Esophagus squamous epithelium (tissue), 4 donors: ENCODE measurements around the gene REEP6.

Source experiments
- POLR2A ChIP-seq, 4 donors: fragments of 450-650 bp; IDR thresholded peaks; one replicate each; pipeline ENCODE4 v1.6.1; 2017; ENCODE audit warnings: antibody characterized with exemption in 4 of 4, mild to moderate bottlenecking in 4 of 4, moderate library complexity in 3 of 4
- TF ChIP-seq, protein P1 (sequence below), 6 experiments: fragments of 450-650 bp in 4 of 6; fragments of 200-600 bp in 2 of 6; sonication (generic) in 2 of 6; IDR thresholded peaks; one replicate each; pipeline ENCODE4 v1.5.1; 2016 to 2019; ENCODE audit warnings: antibody characterized with exemption in 6 of 6, mild to moderate bottlenecking in 4 of 6, moderate library complexity in 4 of 6

DNA sequence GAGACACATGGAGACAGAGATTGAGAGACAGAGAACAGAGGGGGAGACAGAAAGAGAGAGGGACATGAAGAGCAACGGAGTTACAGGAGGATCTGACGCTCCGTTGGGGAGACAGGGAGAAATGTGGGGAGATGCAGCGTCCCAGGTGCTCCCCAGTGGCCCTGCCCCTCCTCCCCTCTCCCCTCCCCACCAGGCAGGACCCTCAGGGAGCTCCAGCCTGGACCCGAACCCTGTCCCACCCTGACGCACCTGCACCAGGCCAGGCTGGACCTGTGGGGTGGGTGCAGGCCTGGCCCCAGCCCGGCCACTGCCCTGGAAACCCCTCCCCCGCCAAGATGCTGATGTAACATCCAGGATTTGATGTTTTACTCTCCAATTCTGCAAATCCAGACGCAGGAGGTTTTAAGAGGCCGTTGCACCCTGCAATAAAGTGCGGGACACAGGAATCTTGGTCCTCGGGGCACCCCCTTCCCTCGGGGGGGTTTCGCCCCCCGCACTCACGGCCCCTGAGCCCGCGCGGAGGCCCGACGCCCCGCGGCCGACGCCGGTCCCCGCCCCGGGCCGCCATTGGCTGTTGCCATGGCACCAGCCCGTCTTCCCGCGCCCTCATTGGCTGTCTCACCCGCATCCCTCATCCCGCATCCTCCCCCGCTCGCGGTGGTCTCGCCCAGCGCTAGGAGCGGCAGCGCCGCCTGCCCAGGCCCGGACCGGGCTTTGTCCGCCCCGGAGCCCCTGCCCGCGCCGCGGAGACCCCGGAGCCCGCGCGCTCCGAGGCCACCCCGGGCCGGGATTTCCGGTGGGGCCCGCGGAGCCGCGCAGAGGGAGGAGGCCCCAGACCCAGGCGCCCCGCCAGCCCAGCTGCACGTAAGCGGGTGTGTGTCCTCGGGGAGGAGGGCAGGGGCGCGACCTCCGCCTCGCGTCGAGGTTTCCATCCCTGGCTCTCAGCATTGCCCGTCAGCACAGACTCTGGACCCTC is 41.2 kb upstream of the REEP6 start, which contains the start of gene APC2:
- TF ChIP-seq POLR2A (IDR thresholded peaks at IDR 0.05) = no peak
- TF ChIP-seq, protein P1, sequence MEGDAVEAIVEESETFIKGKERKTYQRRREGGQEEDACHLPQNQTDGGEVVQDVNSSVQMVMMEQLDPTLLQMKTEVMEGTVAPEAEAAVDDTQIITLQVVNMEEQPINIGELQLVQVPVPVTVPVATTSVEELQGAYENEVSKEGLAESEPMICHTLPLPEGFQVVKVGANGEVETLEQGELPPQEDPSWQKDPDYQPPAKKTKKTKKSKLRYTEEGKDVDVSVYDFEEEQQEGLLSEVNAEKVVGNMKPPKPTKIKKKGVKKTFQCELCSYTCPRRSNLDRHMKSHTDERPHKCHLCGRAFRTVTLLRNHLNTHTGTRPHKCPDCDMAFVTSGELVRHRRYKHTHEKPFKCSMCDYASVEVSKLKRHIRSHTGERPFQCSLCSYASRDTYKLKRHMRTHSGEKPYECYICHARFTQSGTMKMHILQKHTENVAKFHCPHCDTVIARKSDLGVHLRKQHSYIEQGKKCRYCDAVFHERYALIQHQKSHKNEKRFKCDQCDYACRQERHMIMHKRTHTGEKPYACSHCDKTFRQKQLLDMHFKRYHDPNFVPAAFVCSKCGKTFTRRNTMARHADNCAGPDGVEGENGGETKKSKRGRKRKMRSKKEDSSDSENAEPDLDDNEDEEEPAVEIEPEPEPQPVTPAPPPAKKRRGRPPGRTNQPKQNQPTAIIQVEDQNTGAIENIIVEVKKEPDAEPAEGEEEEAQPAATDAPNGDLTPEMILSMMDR (IDR thresholded peaks at IDR 0.05) = no peak
